Right cardiac atrium (tissue), 5 donors: ENCODE measurements around the gene AHRR. TPM values are rescaled to one million over a fixed set of nuclear protein-coding genes. Genes with fewer than 3 reads are reported as not detected.
A peak's percentile ranks its signal among the peaks of the same experiment; 100 is the strongest.

ENCODE experiments used
- ATAC-seq, 2 donors: fragments of 200-7000 bp; cut with Tn5 transposase; one replicate each; pipeline versions ENCODE4 v1.8.0 to v1.9.1; 2020; ENCODE audit warnings: moderate library complexity in 2 of 2, mild to moderate bottlenecking in 1 of 2
- DNase-seq, 3 donors: peaks; one replicate each; pipeline ENCODE4 v3.0.0-alpha.2; 2020
- H3K27ac ChIP-seq: one replicate; pipeline ENCODE4 v1.5.1; 2013; ENCODE audit warnings: mild to moderate bottlenecking, low read length, control low read depth, moderate library complexity
- H3K27me3 ChIP-seq: one replicate; pipeline ENCODE4 v1.6.1; 2013; ENCODE audit not compliant: control insufficient read depth, insufficient read depth
- H3K4me1 ChIP-seq: one replicate; pipeline ENCODE4 v1.6.1; 2013; ENCODE audit warnings: low read length; ENCODE audit not compliant: control insufficient read depth, insufficient read depth
- H3K4me3 ChIP-seq: one replicate; pipeline ENCODE4 v1.5.1; 2013; ENCODE audit warnings: low read length, control low read depth
- H3K9me3 ChIP-seq: one replicate; pipeline ENCODE4 v1.6.1; 2013; ENCODE audit warnings: low read length; ENCODE audit not compliant: control insufficient read depth
- WGBS: extraction: QIAGEN DNeasy Blood & Tissue Kit; methylation state at CpG from one replicate; pipeline ENCODE4 v1.1.7; 2013; 5-methylcytosine and 5-hydroxymethylcytosine counted together
- intact Hi-C, 4 donors: fragments of 100-400 bp; cut with DNase I; formaldehyde crosslinking; loops; one replicate each; pipeline versions ENCODE4 v1.11.0 to v1.14.0; 2022 to 2023
- polyA plus RNA-seq: library from polyadenylated mRNA; stranded (reverse); fragments of 200-250 nt; gene quantifications from one replicate; pipeline ENCODE4 v1.2.3, GENCODE V29; 2013
- total RNA-seq, 4 donors: library from RNA; stranded (reverse); fragmentation: NEBNext Ultra II Directional; extraction: Animal tissue kit (Norgen Biotek cat#: 25700); gene quantifications; one replicate each; pipeline ENCODE4 v1.2.1, GENCODE V29; 2021
- donor health status: healthy with polysubstance abuse.
- donor health status: DM: no; HTN: yes; CAD: no.
- donor health status: DM: no; HTN: no; CAD: no.
- donor health status: DM: no; HTN: yes; CAD: no; lungs with severe emphysema.
- donor health status: DM: yes; HTN: yes; CAD: no.

The AHRR gene
- total and polyA plus RNA-seq, 5 donors = 0.17 to 3.7 (median 0.41) TPM

GRCh38 chr5:322281-322941, 897 bp downstream of the AHRR start:
- intact Hi-C loops = no loop called here
- Histone ChIP-seq H3K4me3 (peak overlapping the region; percentile 67), H3K27ac (no peak overlapping the region), H3K27me3 (no peaks in the 10 kb centered on the region), H3K4me1 (no peaks in the 10 kb centered on the region), H3K9me3 (peaks cover 2% of the 10 kb centered on the region)
- 34% methylated on average over 56 of the region's 56 CpGs for WGBS
- DNase-seq (no peak), ATAC-seq (peak in 1 of 2 donors; percentile 13)

- Histone ChIP-seq H3K4me3 (no peak overlapping the region), H3K9me3 (peaks cover 2% of the 10 kb centered on the region), H3K4me1 (no peaks in the 10 kb centered on the region), H3K27ac (no peak overlapping the region), H3K27me3 (no peaks in the 10 kb centered on the region)
- DNase-seq (no peak), ATAC-seq (no peak)
- WGBS = 65% methylated on average over 30 of the region's 30 CpGs
- intact Hi-C loops = no loop called here
These were observed 1.7 kb downstream of the AHRR start for GRCh38 chr5:322942-323879.

- intact Hi-C loops = no loop called here
- DNase-seq (no peak), ATAC-seq (no peak)
- H3K27ac ChIP-seq = no peak overlapping the region
- no peaks in the 10 kb centered on the region for H3K4me1 ChIP-seq
- no peak overlapping the region for H3K4me3 ChIP-seq
- WGBS = 80% methylated on average over 24 of the region's 24 CpGs
- H3K27me3 ChIP-seq = no peaks in the 10 kb centered on the region
- peaks cover 4% of the 10 kb centered on the region for H3K9me3 ChIP-seq
These were observed 3.5 kb downstream of the AHRR start for GRCh38 chr5:324736-325612.

GRCh38 chr5:326109-326508, 4.6 kb downstream of the AHRR start:
- Histone ChIP-seq H3K27ac (no peak overlapping the region), H3K9me3 (peaks cover 4% of the 10 kb centered on the region), H3K4me1 (no peaks in the 10 kb centered on the region), H3K27me3 (no peaks in the 10 kb centered on the region), H3K4me3 (no peak overlapping the region)
- WGBS = 87% methylated on average over 7 of the region's 7 CpGs
- intact Hi-C loops = no loop called here
- DNase-seq (no peak), ATAC-seq (no peak)

- no peak overlapping the region for H3K27ac ChIP-seq
- WGBS = 82% methylated on average over 4 of the region's 4 CpGs
- no peaks in the 10 kb centered on the region for H3K4me1 ChIP-seq
- ATAC-seq (no peak), DNase-seq (no peak)
- peaks cover 4% of the 10 kb centered on the region for H3K9me3 ChIP-seq
- no peaks in the 10 kb centered on the region for H3K27me3 ChIP-seq
- H3K4me3 ChIP-seq = no peak overlapping the region
- intact Hi-C loops = no loop called here
These were observed 7.7 kb downstream of the AHRR start for GRCh38 chr5:329121-329735.

- no peak for DNase-seq
- Histone ChIP-seq H3K4me3 (no peak overlapping the region), H3K4me1 (no peaks in the 10 kb centered on the region), H3K27ac (no peak overlapping the region), H3K9me3 (peaks cover 4% of the 10 kb centered on the region), H3K27me3 (no peaks in the 10 kb centered on the region)
- intact Hi-C loops = no loop called here
- 86% methylated on average over 1 of the region's 1 CpG for WGBS
- ATAC-seq = no peak
These were observed 8.3 kb downstream of the AHRR start for GRCh38 chr5:329768-330167.

GRCh38 chr5:332843-333242, 11.3 kb downstream of the AHRR start:
- DNase-seq (no peak), ATAC-seq (no peak)
- Histone ChIP-seq H3K27me3 (no peaks in the 10 kb centered on the region), H3K4me1 (no peaks in the 10 kb centered on the region), H3K9me3 (peaks cover 4% of the 10 kb centered on the region), H3K27ac (no peak overlapping the region), H3K4me3 (no peak overlapping the region)
- intact Hi-C loops = no loop called here
- WGBS = 70% methylated on average over 5 of the region's 5 CpGs

GRCh38 chr5:333945-334344, 12.4 kb downstream of the AHRR start:
- intact Hi-C loops = no loop called here
- Histone ChIP-seq H3K4me3 (no peak overlapping the region), H3K9me3 (peaks cover 4% of the 10 kb centered on the region), H3K27me3 (no peaks in the 10 kb centered on the region), H3K27ac (no peak overlapping the region), H3K4me1 (no peaks in the 10 kb centered on the region)
- 88% methylated on average over 2 of the region's 2 CpGs for WGBS
- DNase-seq (no peak), ATAC-seq (no peak)

GRCh38 chr5:334903-335739, 13.6 kb downstream of the AHRR start:
- intact Hi-C loops = no loop called here
- Histone ChIP-seq H3K4me1 (no peaks in the 10 kb centered on the region), H3K27ac (no peak overlapping the region), H3K27me3 (no peaks in the 10 kb centered on the region), H3K9me3 (peaks cover 2% of the 10 kb centered on the region), H3K4me3 (no peak overlapping the region)
- DNase-seq (no peak), ATAC-seq (no peak)
- 83% methylated on average over 5 of the region's 5 CpGs for WGBS

- ATAC-seq (no peak), DNase-seq (no peak)
- no peaks in the 10 kb centered on the region for H3K4me1 ChIP-seq
- no peak overlapping the region for H3K4me3 ChIP-seq
- intact Hi-C loops = no loop called here
- no peaks in the 10 kb centered on the region for H3K27me3 ChIP-seq
- peaks cover 2% of the 10 kb centered on the region for H3K9me3 ChIP-seq
- no peak overlapping the region for H3K27ac ChIP-seq
- WGBS = 90% methylated on average over 3 of the region's 3 CpGs
These were observed 14.2 kb downstream of the AHRR start for GRCh38 chr5:335740-336038.
